Measurements from ENCODE around the gene DEFB114. TPM values are rescaled to one million over a fixed set of nuclear protein-coding genes. Genes with fewer than 3 reads are reported as not detected.
A peak's percentile ranks its signal among the peaks of the same experiment; 100 is the strongest.

DEFB114 gene
- total and polyA plus RNA-seq, 2 of the 13 experiments (the other 11 are each of a cell fraction or from before 2014, with no cell fraction given), result not detected

GRCh38 chr6:49978332-49979226, 14.6 kb upstream of the DEFB114 start:
- ChIA-PET POLR2A (no interaction called here), CTCF (ENCODE audit: low intra/inter-chr PET ratio, low total read pairs) (no interaction called here)
- H4K20me1 ChIP-seq (ENCODE audit: insufficient read depth, low read length), result no peaks in the 10 kb centered on the region
- no peak overlapping the region for H3K9ac ChIP-seq (ENCODE audit: insufficient read depth, low read depth, low read length)
- no peak for ATAC-seq
- H3K79me2 ChIP-seq (ENCODE audit: insufficient read depth, low read length), result no peaks in the 10 kb centered on the region
- no peak for DNase-seq (ENCODE audit: low spot score)
- H3K36me3 ChIP-seq (replicated peaks in 1 of 2; ENCODE audit: control insufficient read depth in 1 of 2, insufficient read depth in 2 of 2, low read length in 2 of 2), result no peaks in the 10 kb centered on the region
- H3K27me3 ChIP-seq (ENCODE audit: control insufficient read depth in 1 of 2, insufficient read depth in 2 of 2, low read length in 2 of 2), result no peaks in the 10 kb centered on the region
- no TSS peak for BruUV-seq (replicated peaks)
- no peak overlapping the region for H3K27ac ChIP-seq (ENCODE audit: extremely low read length, insufficient read depth, low read length)
- FAIRE-seq, result no peak
- in situ Hi-C loops (cut with HindIII; ENCODE audit: extremely low pct_ligation_motif_present, low pct_unique_long_range_greater_than_20kb) (no loop called here), intact Hi-C loops (cut with micrococcal nuclease; ENCODE audit: unreplicated experiment) (no loop called here)
- 2% methylated on average over 3 of the region's 3 CpGs for WGBS (ENCODE audit: low lambda C conversion rate)
- H3K4me3 ChIP-seq (replicated peaks in 1 of 3; ENCODE audit: insufficient read depth in 1 of 3, low read depth in 2 of 3, low read length in 3 of 3), result no peak overlapping the region
- no peaks in the 10 kb centered on the region for H3K4me1 ChIP-seq (ENCODE audit: insufficient read depth, low read length)
- 0 out of 2 replicates have a peak overlapping the region, but pooled peaks have one; percentile 13 for H3K4me2 ChIP-seq (ENCODE audit: low read depth, low read length)
- no peak overlapping the region for H2AFZ ChIP-seq (ENCODE audit: low read length)
- no peaks in the 10 kb centered on the region for H3K9me3 ChIP-seq (ENCODE audit: low read length)
- TF ChIP-seq ZNF749 (CRISPR knock-in tag; IDR thresholded peaks at IDR 0.05; ENCODE audit: borderline replicate concordance), result no peak
- TF ChIP-seq HDAC6 (IDR thresholded peaks at IDR 0.05; ENCODE audit: low read depth, low read length), result no peak
- TF ChIP-seq IRX3 (CRISPR knock-in tag; IDR thresholded peaks at IDR 0.05; ENCODE audit: borderline replicate concordance, low read depth), result no peak
- no peak for TF ChIP-seq DMAP1 (CRISPR knock-in tag; IDR thresholded peaks at IDR 0.05)
- no peak for TF ChIP-seq SETDB1 (CRISPR knock-in tag; IDR thresholded peaks at IDR 0.05; ENCODE audit: borderline replicate concordance)
- TF ChIP-seq ZNF18 (CRISPR knock-in tag; IDR thresholded peaks at IDR 0.05; ENCODE audit: insufficient replicate concordance), result no peak
- TF ChIP-seq ZBTB40 (IDR thresholded peaks at IDR 0.05), result no peak
- no peak for TF ChIP-seq ZBTB40 (CRISPR knock-in tag; IDR thresholded peaks at IDR 0.05)
- no peak for TF ChIP-seq ZNF607 (CRISPR knock-in tag; IDR thresholded peaks at IDR 0.05; ENCODE audit: borderline replicate concordance)
- TF ChIP-seq CAMTA2 (CRISPR knock-in tag; IDR thresholded peaks at IDR 0.05; ENCODE audit: borderline replicate concordance), result no peak
- no peak for TF ChIP-seq IRF1 (CRISPR knock-in tag; IDR thresholded peaks at IDR 0.05; ENCODE audit: low read depth)
